Osteocyte (in vitro differentiated cells): ENCODE data around the gene CCDC187. TPM values are rescaled to one million over a fixed set of nuclear protein-coding genes. Genes with fewer than 3 reads are reported as not detected.

Source experiments
- DNase-seq: peaks from one replicate; pipeline ENCODE4 v3.0.0; 2021; ENCODE audit warnings: mixed read lengths; ENCODE audit not compliant: unreplicated experiment; ENCODE audit errors: extremely low spot score
- H3K27ac Mint-ChIP-seq: one replicate; pipeline ENCODE4 v1.8.0; 2021; ENCODE audit warnings: mild to moderate bottlenecking, mixed read lengths; ENCODE audit not compliant: unreplicated experiment
- H3K27me3 Mint-ChIP-seq: one replicate; pipeline ENCODE4 v1.8.0; 2021; ENCODE audit warnings: mixed read lengths; ENCODE audit not compliant: unreplicated experiment
- H3K36me3 Mint-ChIP-seq: one replicate; pipeline ENCODE4 v1.8.0; 2021; ENCODE audit warnings: mixed read lengths; ENCODE audit not compliant: unreplicated experiment
- H3K4me1 Mint-ChIP-seq: one replicate; pipeline ENCODE4 v1.8.0; 2021; ENCODE audit warnings: mixed read lengths; ENCODE audit not compliant: unreplicated experiment
- H3K4me3 Mint-ChIP-seq: one replicate; pipeline ENCODE4 v1.8.0; 2021; ENCODE audit warnings: mild to moderate bottlenecking, moderate library complexity, mixed read lengths; ENCODE audit not compliant: unreplicated experiment
- H3K9me3 Mint-ChIP-seq: one replicate; pipeline ENCODE4 v1.8.0; 2021; ENCODE audit warnings: mixed read lengths; ENCODE audit not compliant: unreplicated experiment
- CTCF ChIP-seq: fragments of 200-600 bp; sonication (generic); IDR thresholded peaks from 2 replicates; pipeline ENCODE4 v1.5.0; 2021; ENCODE audit warnings: antibody characterized with exemption, mild to moderate bottlenecking, moderate library complexity
- total RNA-seq: library from RNA; stranded (reverse); gene quantifications from 2 replicates; pipeline ENCODE4 v1.2.1, GENCODE V29; 2021

Gene CCDC187
- total RNA-seq, 1 donor from 2014 or later, result not detected

DNA sequence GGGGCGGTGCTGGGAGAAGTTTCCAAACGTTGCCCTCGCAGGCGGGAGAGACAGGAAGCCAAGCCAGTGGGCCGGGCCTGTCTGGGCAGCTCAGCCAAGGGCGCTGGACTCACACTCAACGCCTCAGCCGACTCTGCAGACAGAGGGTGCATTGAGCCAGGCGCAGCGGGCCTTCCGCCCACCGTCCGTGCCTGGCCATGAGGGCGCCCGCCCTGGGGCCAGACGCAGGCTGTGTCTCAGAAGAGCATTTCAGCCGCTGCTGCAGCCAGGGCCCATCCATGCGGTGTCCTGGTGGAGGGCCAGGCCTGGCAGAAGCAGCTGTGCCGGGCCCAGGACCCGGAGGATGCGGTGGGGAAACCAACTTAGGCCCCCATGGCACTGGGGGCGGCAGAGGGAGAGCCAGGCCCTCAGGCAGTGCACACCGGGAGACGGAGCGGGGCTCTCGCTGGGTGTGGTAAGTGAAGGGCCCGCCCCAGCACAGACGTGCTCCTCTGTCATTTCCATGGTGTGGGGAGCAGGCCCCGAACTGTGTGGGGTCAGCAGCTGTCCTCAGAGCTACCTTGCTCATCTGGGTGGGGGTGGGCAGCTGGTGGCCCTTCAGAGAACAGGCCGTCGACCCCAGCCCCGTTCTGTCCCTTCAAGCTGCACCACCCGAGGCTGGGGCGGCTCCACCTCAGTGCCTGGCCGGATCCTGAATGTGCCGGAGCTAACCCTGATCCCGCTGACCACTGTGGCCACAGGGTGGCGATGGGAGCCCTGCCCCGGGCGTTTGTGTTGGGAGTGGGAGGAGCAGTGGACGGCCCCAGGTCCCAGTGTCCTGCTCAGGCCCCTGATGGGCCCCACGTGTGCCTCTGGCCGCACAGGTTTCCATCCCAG lies 41.6 kb upstream of the CCDC187 start:
- DNase-seq, result no peak
- Mint-ChIP-seq H3K4me3 (no peak overlapping the region), H3K36me3 (no peaks in the 10 kb centered on the region), H3K27me3 (no peaks in the 10 kb centered on the region), H3K4me1 (peaks cover 27% of the 10 kb centered on the region), H3K27ac (no peak overlapping the region), H3K9me3 (no peaks in the 10 kb centered on the region)
- TF ChIP-seq CTCF, result peak; percentile 48

DNA sequence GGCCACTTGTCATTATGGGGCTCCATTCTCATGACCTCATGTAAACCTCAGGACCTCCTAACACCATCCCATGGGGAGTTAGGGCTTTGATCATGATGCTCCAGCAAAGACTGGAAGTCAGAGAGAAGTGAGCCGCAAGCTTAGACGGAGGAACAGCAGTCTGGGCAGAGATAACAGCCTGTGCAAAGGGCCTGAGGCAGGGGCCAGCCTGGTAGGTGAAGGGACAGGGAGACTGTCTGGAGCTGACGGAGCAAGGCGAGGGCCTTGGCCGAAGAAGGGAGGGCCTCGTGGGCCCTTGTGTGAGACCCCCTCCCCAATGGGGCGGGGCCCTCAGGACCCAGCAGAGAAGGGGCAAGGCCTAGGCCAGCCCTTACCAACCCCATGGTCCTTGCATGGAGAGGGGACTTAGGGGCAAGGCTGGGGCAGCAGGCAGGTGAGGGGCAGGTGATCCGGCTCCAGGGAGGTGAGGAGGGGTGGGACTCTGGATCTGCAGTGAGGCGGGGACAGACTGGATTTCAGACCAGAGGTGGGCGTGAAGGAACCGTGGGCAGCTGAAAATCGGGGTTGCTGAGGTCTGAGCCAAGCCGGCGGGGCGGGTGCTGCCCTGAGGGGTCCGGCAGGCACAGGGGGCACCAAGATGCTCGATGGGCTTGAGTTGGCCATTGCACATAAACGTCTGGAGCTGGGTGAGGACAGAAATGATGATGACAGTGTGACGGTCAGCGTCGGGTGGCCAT lies 40.8 kb upstream of the CCDC187 start:
- Mint-ChIP-seq H3K9me3 (no peaks in the 10 kb centered on the region), H3K27ac (no peak overlapping the region), H3K27me3 (no peaks in the 10 kb centered on the region), H3K4me1 (peaks cover 29% of the 10 kb centered on the region), H3K36me3 (no peaks in the 10 kb centered on the region), H3K4me3 (no peak overlapping the region)
- no peak for DNase-seq
- TF ChIP-seq CTCF, result no peak

GRCh38 chr9:136343884-136344269 lies 40.0 kb upstream of the CCDC187 start:
- H3K4me1 Mint-ChIP-seq, result peaks cover 30% of the 10 kb centered on the region
- no peak overlapping the region for H3K27ac Mint-ChIP-seq
- no peaks in the 10 kb centered on the region for H3K36me3 Mint-ChIP-seq
- H3K27me3 Mint-ChIP-seq, result no peaks in the 10 kb centered on the region
- TF ChIP-seq CTCF, result no peak
- H3K4me3 Mint-ChIP-seq, result no peak overlapping the region
- DNase-seq, result no peak
- H3K9me3 Mint-ChIP-seq, result no peaks in the 10 kb centered on the region

DNA sequence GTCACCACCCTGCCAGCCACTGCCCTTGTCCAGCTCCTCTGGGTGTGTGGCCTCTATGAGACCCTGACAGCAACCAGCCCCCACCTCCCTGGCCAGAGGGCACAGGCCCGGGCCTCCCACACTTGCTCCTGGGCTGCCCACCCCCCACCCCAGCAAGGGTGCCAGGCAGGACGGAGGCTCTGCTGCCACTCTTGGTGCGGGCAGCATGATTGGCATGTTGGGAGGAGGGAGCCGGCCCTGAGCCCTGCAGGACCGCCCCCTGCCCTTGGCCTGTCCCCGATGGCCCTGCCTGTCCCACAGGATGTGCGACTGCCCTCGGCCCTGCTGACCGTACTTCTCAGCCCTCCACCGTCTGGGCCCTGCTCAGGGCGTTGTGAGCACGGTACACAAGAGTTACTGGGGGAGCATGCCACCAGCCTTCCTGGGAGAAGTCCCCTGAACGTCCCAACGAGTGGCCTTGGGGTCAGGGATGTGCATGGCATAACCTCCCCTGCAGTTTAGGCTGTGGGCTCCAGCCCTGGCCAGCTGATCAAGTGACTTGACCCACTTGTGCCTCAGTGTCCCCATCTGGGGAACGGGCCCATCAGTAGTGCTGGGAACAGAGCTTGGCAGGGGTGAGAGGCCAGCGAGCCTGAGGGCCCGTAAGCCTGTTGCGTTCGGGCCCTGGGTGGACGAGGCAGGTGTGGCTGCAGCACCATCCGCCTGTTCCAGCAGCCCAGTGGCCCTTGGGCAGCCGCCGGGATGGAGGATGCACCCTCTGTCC lies 39.4 kb upstream of the CCDC187 start:
- Mint-ChIP-seq H3K27me3 (no peaks in the 10 kb centered on the region), H3K27ac (no peak overlapping the region), H3K4me1 (peaks cover 30% of the 10 kb centered on the region), H3K4me3 (no peak overlapping the region), H3K9me3 (no peaks in the 10 kb centered on the region), H3K36me3 (no peaks in the 10 kb centered on the region)
- no peak for DNase-seq
- TF ChIP-seq CTCF, result no peak
